Neural cell (in vitro differentiated cells): ENCODE data around the gene ZBP1. TPM values are rescaled to one million over a fixed set of nuclear protein-coding genes. Genes with fewer than 3 reads are reported as not detected.

Source experiments
- H2AFZ ChIP-seq: fragments of 200-600, 300-800 bp; sonication (generic), shearing (Covaris generic); 2 replicates; pipeline ENCODE4 v1.6.0; 2014; ENCODE audit warnings: low read depth, mild to moderate bottlenecking, antibody characterized with exemption, low read length, moderate library complexity
- H3F3A ChIP-seq: fragments of 200-600 bp; shearing (Covaris generic); 2 replicates; pipeline ENCODE4 v1.6.1; 2016; ENCODE audit warnings: mild to moderate bottlenecking, moderate library complexity, mixed read lengths, antibody characterized with exemption, low read length; ENCODE audit not compliant: insufficient read depth, poor library complexity, severe bottlenecking
- H3K27ac ChIP-seq: fragments of 200-600, 300-800 bp; sonication (generic), shearing (Covaris generic); 2 replicates; pipeline ENCODE4 v1.5.1; 2014; ENCODE audit warnings: mild to moderate bottlenecking, low read length, moderate library complexity
- H3K27me3 ChIP-seq: fragments of 300-800, 200-600 bp; sonication (generic), shearing (Covaris generic); 2 replicates; pipeline ENCODE4 v1.6.0; 2014; ENCODE audit warnings: mild to moderate bottlenecking, low read depth, low read length, moderate library complexity; ENCODE audit not compliant: insufficient read depth
- H3K36me3 ChIP-seq: fragments of 300-800, 200-600 bp; sonication (generic), shearing (Covaris generic); 2 replicates; pipeline ENCODE4 v1.5.1; 2014; ENCODE audit warnings: mild to moderate bottlenecking, antibody characterized with exemption, low read length, moderate library complexity; ENCODE audit not compliant: insufficient read depth
- H3K4me2 ChIP-seq: fragments of 300-800, 200-600 bp; sonication (generic), shearing (Covaris generic); 2 replicates; pipeline ENCODE4 v1.6.0; 2014; ENCODE audit warnings: mild to moderate bottlenecking, low read length
- H3K4me3 ChIP-seq: fragments of 300-800, 200-600 bp; sonication (generic), shearing (Covaris generic); 2 replicates; pipeline ENCODE4 v1.5.1; 2014; ENCODE audit warnings: mild to moderate bottlenecking, low read length, moderate library complexity
- H3K79me2 ChIP-seq: fragments of 200-600 bp; shearing (Covaris generic); replicated peaks from 2 replicates; pipeline ENCODE4 v1.6.0; 2014; ENCODE audit warnings: mild to moderate bottlenecking, low read length, moderate library complexity; ENCODE audit not compliant: insufficient read depth
- H3K9ac ChIP-seq: fragments of 300-800, 200-600 bp; sonication (generic), shearing (Covaris generic); 2 replicates; pipeline ENCODE4 v1.6.1; 2016; ENCODE audit warnings: mild to moderate bottlenecking, low read length, mixed read lengths
- H3K9me2 ChIP-seq: fragments of 200-600 bp; shearing (Covaris generic); 2 replicates; pipeline ENCODE4 v1.6.1; 2016; ENCODE audit warnings: mild to moderate bottlenecking, low read length, mixed read lengths; ENCODE audit not compliant: insufficient read depth
- H3K9me3 ChIP-seq: fragments of 200-600, 300-800 bp; sonication (generic), shearing (Covaris generic); 2 replicates; pipeline ENCODE4 v1.6.1; 2016; ENCODE audit warnings: mild to moderate bottlenecking, mixed run types, low read length, moderate library complexity, mixed read lengths
- H4K20me1 ChIP-seq: fragments of 200-600 bp; shearing (Covaris generic); 2 replicates; pipeline ENCODE4 v1.6.1; 2016; ENCODE audit warnings: mild to moderate bottlenecking, mixed run types; ENCODE audit not compliant: insufficient read depth
- EP300 ChIP-seq: fragments of 450-650 bp; conservative IDR thresholded peaks from 2 replicates; pipeline ENCODE4 v1.6.1; 2014; ENCODE audit warnings: antibody characterized with exemption, mild to moderate bottlenecking, moderate library complexity; ENCODE audit not compliant: poor library complexity, severe bottlenecking
- EZH2 ChIP-seq: fragments of 200-600, 300-800 bp; shearing (Covaris generic), sonication (generic); IDR thresholded peaks from 2 replicates; pipeline ENCODE4 v1.6.1; 2014; ENCODE audit warnings: antibody characterized with exemption, low read length, borderline replicate concordance, mild to moderate bottlenecking; ENCODE audit not compliant: insufficient read depth, poor library complexity, severe bottlenecking
- MXI1 ChIP-seq: fragments of 450-650 bp; conservative IDR thresholded peaks from 2 replicates; pipeline ENCODE4 v1.6.1; 2014; ENCODE audit warnings: antibody characterized with exemption, mild to moderate bottlenecking; ENCODE audit not compliant: poor library complexity, severe bottlenecking
- POLR2AphosphoS5 ChIP-seq: IDR thresholded peaks from 2 replicates; pipeline ENCODE4 v1.6.1; 2012
- RAD21 ChIP-seq: fragments of 450-650 bp; conservative IDR thresholded peaks from 2 replicates; pipeline ENCODE4 v1.6.1; 2014; ENCODE audit warnings: antibody characterized with exemption, mild to moderate bottlenecking, moderate library complexity
- SMC3 ChIP-seq: fragments of 450-650 bp; conservative IDR thresholded peaks from 2 replicates; pipeline ENCODE4 v1.6.1; 2014; ENCODE audit warnings: antibody characterized with exemption, mild to moderate bottlenecking, moderate library complexity; ENCODE audit not compliant: poor library complexity
- TAF1 ChIP-seq: IDR thresholded peaks from 2 replicates; pipeline ENCODE4 v1.6.1; 2012; ENCODE audit warnings: low read depth
- polyA plus RNA-seq: library from polyadenylated mRNA; depleted of rRNA; stranded (reverse); fragments of >200 nt; gene quantifications from 2 replicates; pipeline ENCODE4 v1.2.3, GENCODE V29; 2014
- TF ChIP-seq, protein P1 (sequence below): fragments of 450-650 bp; IDR thresholded peaks from 2 replicates; pipeline ENCODE4 v1.5.1; 2014; ENCODE audit warnings: antibody characterized with exemption, mild to moderate bottlenecking, moderate library complexity; ENCODE audit not compliant: poor library complexity, severe bottlenecking
- TF ChIP-seq, protein P2 (sequence below): IDR thresholded peaks from 2 replicates; pipeline ENCODE4 v1.6.1; 2012; ENCODE audit warnings: borderline replicate concordance

The ZBP1 gene
- polyA plus RNA-seq, 1 donor from 2014 or later = not detected

DNA sequence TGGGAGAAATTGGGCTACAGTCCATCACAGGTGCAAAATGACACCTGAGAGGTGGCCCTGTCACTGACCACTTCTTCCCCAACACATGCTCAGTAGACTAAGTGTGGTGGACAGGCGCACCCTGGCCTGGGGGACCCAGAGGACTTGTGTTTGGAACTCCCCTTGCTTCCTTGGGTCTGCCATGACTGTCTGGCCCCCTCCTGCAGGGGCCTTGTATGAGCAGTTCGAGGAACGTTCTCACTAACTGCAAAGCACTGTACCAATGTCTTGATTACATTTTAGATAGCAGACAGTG, 63.3 kb downstream of the ZBP1 start:
- H3K79me2 ChIP-seq = no peaks in the 10 kb centered on the region
- no peaks in the 10 kb centered on the region for H3F3A ChIP-seq
- H3K4me2 ChIP-seq = no peak overlapping the region
- H3K27ac ChIP-seq = no peak overlapping the region
- H4K20me1 ChIP-seq = no peaks in the 10 kb centered on the region
- no peaks in the 10 kb centered on the region for H3K9me2 ChIP-seq
- TF ChIP-seq TAF1 (no peak), RAD21 (no peak), SMC3 (no peak), EP300 (no peak), POLR2AphosphoS5 (no peak), EZH2 (no peak), MXI1 (no peak)
- TF ChIP-seq, protein P1, sequence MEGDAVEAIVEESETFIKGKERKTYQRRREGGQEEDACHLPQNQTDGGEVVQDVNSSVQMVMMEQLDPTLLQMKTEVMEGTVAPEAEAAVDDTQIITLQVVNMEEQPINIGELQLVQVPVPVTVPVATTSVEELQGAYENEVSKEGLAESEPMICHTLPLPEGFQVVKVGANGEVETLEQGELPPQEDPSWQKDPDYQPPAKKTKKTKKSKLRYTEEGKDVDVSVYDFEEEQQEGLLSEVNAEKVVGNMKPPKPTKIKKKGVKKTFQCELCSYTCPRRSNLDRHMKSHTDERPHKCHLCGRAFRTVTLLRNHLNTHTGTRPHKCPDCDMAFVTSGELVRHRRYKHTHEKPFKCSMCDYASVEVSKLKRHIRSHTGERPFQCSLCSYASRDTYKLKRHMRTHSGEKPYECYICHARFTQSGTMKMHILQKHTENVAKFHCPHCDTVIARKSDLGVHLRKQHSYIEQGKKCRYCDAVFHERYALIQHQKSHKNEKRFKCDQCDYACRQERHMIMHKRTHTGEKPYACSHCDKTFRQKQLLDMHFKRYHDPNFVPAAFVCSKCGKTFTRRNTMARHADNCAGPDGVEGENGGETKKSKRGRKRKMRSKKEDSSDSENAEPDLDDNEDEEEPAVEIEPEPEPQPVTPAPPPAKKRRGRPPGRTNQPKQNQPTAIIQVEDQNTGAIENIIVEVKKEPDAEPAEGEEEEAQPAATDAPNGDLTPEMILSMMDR = no peak
- TF ChIP-seq, protein P2, sequence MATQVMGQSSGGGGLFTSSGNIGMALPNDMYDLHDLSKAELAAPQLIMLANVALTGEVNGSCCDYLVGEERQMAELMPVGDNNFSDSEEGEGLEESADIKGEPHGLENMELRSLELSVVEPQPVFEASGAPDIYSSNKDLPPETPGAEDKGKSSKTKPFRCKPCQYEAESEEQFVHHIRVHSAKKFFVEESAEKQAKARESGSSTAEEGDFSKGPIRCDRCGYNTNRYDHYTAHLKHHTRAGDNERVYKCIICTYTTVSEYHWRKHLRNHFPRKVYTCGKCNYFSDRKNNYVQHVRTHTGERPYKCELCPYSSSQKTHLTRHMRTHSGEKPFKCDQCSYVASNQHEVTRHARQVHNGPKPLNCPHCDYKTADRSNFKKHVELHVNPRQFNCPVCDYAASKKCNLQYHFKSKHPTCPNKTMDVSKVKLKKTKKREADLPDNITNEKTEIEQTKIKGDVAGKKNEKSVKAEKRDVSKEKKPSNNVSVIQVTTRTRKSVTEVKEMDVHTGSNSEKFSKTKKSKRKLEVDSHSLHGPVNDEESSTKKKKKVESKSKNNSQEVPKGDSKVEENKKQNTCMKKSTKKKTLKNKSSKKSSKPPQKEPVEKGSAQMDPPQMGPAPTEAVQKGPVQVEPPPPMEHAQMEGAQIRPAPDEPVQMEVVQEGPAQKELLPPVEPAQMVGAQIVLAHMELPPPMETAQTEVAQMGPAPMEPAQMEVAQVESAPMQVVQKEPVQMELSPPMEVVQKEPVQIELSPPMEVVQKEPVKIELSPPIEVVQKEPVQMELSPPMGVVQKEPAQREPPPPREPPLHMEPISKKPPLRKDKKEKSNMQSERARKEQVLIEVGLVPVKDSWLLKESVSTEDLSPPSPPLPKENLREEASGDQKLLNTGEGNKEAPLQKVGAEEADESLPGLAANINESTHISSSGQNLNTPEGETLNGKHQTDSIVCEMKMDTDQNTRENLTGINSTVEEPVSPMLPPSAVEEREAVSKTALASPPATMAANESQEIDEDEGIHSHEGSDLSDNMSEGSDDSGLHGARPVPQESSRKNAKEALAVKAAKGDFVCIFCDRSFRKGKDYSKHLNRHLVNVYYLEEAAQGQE = no peak
- no peak overlapping the region for H3K9ac ChIP-seq
- H3K36me3 ChIP-seq = no peaks in the 10 kb centered on the region
- H3K4me3 ChIP-seq = no peak overlapping the region
- H3K27me3 ChIP-seq = no peaks in the 10 kb centered on the region
- no peak overlapping the region for H2AFZ ChIP-seq
- H3K9me3 ChIP-seq = no peaks in the 10 kb centered on the region

DNA sequence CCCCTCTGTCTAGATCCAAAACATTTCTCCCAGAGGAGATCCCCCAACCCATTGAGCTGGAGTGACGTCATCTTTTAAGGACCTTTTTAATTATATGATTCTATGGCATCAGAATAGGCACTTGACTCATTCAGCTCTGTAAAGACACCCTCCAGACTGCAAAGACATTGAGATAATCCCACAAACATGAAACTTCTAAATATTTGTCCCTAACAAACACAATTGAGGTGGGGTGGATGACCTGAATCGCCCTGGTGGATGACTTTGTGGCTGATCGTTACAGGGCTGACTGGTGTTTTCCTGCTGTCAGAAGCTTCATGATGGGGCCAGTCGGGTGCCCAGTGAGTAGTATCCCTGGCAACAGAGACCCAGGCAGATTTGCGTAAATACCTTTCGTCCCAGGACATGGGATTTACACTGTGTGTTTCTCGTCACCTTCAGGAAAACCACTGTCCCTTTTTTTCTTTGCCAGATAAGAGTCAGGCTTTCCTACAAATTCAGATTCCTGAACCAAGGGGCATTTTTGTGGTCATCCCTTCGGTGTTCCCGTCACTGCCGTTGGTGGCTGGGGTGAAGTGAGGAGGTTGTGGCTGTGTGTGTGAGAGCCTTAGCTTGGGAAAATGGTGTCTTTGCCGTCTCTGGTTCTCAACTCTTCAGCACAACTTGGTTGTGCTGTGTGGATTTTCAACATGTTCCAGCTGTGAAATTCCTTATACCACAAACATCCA, 64.6 kb downstream of the ZBP1 start:
- no peak overlapping the region for H3K9ac ChIP-seq
- no peaks in the 10 kb centered on the region for H3K36me3 ChIP-seq
- H3K79me2 ChIP-seq = no peaks in the 10 kb centered on the region
- no peaks in the 10 kb centered on the region for H3F3A ChIP-seq
- no peaks in the 10 kb centered on the region for H3K27me3 ChIP-seq
- TF ChIP-seq EP300 = no peak
- no peak for TF ChIP-seq EZH2
- TF ChIP-seq TAF1 = no peak
- no peak for TF ChIP-seq POLR2AphosphoS5
- no peak for TF ChIP-seq SMC3
- TF ChIP-seq RAD21 = no peak
- TF ChIP-seq, protein P2 = no peak
- TF ChIP-seq, protein P1 = no peak
- no peak for TF ChIP-seq MXI1
- H3K9me3 ChIP-seq = no peaks in the 10 kb centered on the region
- no peak overlapping the region for H3K4me3 ChIP-seq
- H2AFZ ChIP-seq = no peak overlapping the region
- H3K9me2 ChIP-seq = no peaks in the 10 kb centered on the region
- H3K27ac ChIP-seq = no peak overlapping the region
- H4K20me1 ChIP-seq = no peaks in the 10 kb centered on the region
- no peak overlapping the region for H3K4me2 ChIP-seq
